Suprapubic skin (tissue), 4 donors: ENCODE data around the gene ZNF12.

Experiments used
- CTCF ChIP-seq, 2 donors: fragments of 200-600 bp in 1 of 2; fragments of 450-650 bp in 1 of 2; sonication (generic) in 1 of 2; IDR thresholded peaks; one replicate each; pipeline ENCODE4 v1.5.1; 2016 to 2019; ENCODE audit warnings: antibody characterized with exemption in 2 of 2, mild to moderate bottlenecking in 1 of 2, moderate library complexity in 1 of 2
- EP300 ChIP-seq: sonication (generic); formaldehyde crosslinking; IDR thresholded peaks from one replicate; pipeline ENCODE4 v1.6.1; 2017; ENCODE audit warnings: antibody characterized with exemption
- POLR2A ChIP-seq, 2 donors: fragments of 450-650 bp; IDR thresholded peaks; one replicate each; pipeline ENCODE4 v1.6.1; 2017; ENCODE audit warnings: antibody characterized with exemption in 2 of 2, mild to moderate bottlenecking in 2 of 2, moderate library complexity in 2 of 2
- POLR2AphosphoS5 ChIP-seq, 3 donors: sonication (generic); formaldehyde crosslinking; IDR thresholded peaks; one replicate each; pipeline ENCODE4 v1.6.1; 2017; ENCODE audit warnings: antibody characterized with exemption in 3 of 3

GRCh38 chr7:6658618-6659345 lies 48.0 kb downstream of the ZNF12 start:
- TF ChIP-seq EP300, result no peak
- TF ChIP-seq POLR2AphosphoS5 (IDR thresholded peaks at IDR 0.05), result no peak
- no peak for TF ChIP-seq POLR2A (IDR thresholded peaks at IDR 0.05)
- TF ChIP-seq CTCF (IDR thresholded peaks at IDR 0.05), result no peak
